ENCODE results near the gene DNAJC15.
A peak's percentile ranks its signal among the peaks of the same experiment; 100 is the strongest.

Gene DNAJC15

GRCh38 chr13:43126420-43126819, 103.0 kb downstream of the DNAJC15 start:
- Histone ChIP-seq H3K36me3 (ENCODE audit: control insufficient read depth, insufficient read depth, low read length) (no peaks in the 10 kb centered on the region), H3K4me3 (replicated peaks; ENCODE audit: low read depth, low read length) (no peak overlapping the region), H3K27me3 (replicated peaks; ENCODE audit: control insufficient read depth, insufficient read depth, low read length) (no peaks in the 10 kb centered on the region)
- DNase-seq (ENCODE audit: extremely low read depth, insufficient read length), result no peak
- TF ChIP-seq CTCF (IDR thresholded peaks at IDR 0.05; ENCODE audit: insufficient read depth, low read length, poor library complexity, severe bottlenecking), result no peak

- Histone ChIP-seq H3K4me3 (replicated peaks; ENCODE audit: low read depth, low read length) (no peak overlapping the region), H3K36me3 (ENCODE audit: control insufficient read depth, insufficient read depth, low read length) (no peaks in the 10 kb centered on the region), H3K27me3 (replicated peaks; ENCODE audit: control insufficient read depth, insufficient read depth, low read length) (no peaks in the 10 kb centered on the region)
- TF ChIP-seq CTCF (IDR thresholded peaks at IDR 0.05; ENCODE audit: insufficient read depth, low read length, poor library complexity, severe bottlenecking), result no peak
- no peak for DNase-seq (ENCODE audit: extremely low read depth, insufficient read length)
Measured at GRCh38 chr13:43127103-43127798, 103.9 kb downstream of the DNAJC15 start.

- no peak for TF ChIP-seq CTCF (IDR thresholded peaks at IDR 0.05; ENCODE audit: insufficient read depth, low read length, poor library complexity, severe bottlenecking)
- DNase-seq (ENCODE audit: extremely low read depth, insufficient read length), result peak; percentile 47
- Histone ChIP-seq H3K27me3 (replicated peaks; ENCODE audit: control insufficient read depth, insufficient read depth, low read length) (no peaks in the 10 kb centered on the region), H3K4me3 (replicated peaks; ENCODE audit: low read depth, low read length) (peak overlapping the region; percentile 14), H3K36me3 (ENCODE audit: control insufficient read depth, insufficient read depth, low read length) (no peaks in the 10 kb centered on the region)
Measured at GRCh38 chr13:43127827-43128226, 104.4 kb downstream of the DNAJC15 start.

GRCh38 chr13:43128504-43128961, 105.1 kb downstream of the DNAJC15 start:
- Histone ChIP-seq H3K36me3 (ENCODE audit: control insufficient read depth, insufficient read depth, low read length) (no peaks in the 10 kb centered on the region), H3K27me3 (replicated peaks; ENCODE audit: control insufficient read depth, insufficient read depth, low read length) (no peaks in the 10 kb centered on the region), H3K4me3 (replicated peaks; ENCODE audit: low read depth, low read length) (peak overlapping the region; percentile 42)
- peak; percentile 54 for DNase-seq (ENCODE audit: extremely low read depth, insufficient read length)
- no peak for TF ChIP-seq CTCF (IDR thresholded peaks at IDR 0.05; ENCODE audit: insufficient read depth, low read length, poor library complexity, severe bottlenecking)

GRCh38 chr13:43129066-43129465, 105.7 kb downstream of the DNAJC15 start:
- Histone ChIP-seq H3K4me3 (replicated peaks; ENCODE audit: low read depth, low read length) (peak overlapping the region; percentile 42), H3K27me3 (replicated peaks; ENCODE audit: control insufficient read depth, insufficient read depth, low read length) (no peaks in the 10 kb centered on the region), H3K36me3 (ENCODE audit: control insufficient read depth, insufficient read depth, low read length) (no peaks in the 10 kb centered on the region)
- no peak for DNase-seq (ENCODE audit: extremely low read depth, insufficient read length)
- TF ChIP-seq CTCF (IDR thresholded peaks at IDR 0.05; ENCODE audit: insufficient read depth, low read length, poor library complexity, severe bottlenecking), result no peak
